GM19043 (cell line): ENCODE results near the gene IFIT1B.
"Not testable (repeated sequence)": the region's sequence is repeated elsewhere in the genome, so short reads cannot be mapped to it uniquely, and the experiment has no call there.

Experiments
- ATAC-seq: cut with Tn5 transposase; IDR thresholded peaks from one replicate; pipeline ENCODE4 v1.9.1; 2021; ENCODE audit warnings: low read depth; ENCODE audit not compliant: unreplicated experiment

IFIT1B gene, protein sequence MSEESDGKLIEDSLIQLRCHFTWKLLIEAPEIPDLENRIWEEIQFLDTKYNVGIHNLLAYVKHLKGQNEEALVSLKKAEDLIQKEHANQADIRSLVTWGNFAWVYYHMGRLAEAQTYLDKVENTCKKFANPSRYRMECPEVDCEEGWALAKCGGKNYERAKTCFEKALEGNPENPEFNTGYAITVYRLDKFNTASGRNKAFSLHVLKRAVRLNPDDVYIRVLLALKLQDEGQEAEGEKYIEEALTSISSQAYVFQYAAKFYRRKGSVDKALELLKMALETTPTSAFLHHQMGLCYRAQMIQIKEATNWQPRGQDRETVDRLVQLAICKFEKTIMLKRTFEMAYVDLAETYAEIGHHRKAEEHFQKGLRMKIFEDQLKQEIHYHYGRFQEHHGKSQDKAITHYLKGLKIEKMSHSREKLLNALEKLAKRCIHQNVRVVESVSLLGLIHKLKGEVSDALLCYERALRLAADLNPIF

DNA sequence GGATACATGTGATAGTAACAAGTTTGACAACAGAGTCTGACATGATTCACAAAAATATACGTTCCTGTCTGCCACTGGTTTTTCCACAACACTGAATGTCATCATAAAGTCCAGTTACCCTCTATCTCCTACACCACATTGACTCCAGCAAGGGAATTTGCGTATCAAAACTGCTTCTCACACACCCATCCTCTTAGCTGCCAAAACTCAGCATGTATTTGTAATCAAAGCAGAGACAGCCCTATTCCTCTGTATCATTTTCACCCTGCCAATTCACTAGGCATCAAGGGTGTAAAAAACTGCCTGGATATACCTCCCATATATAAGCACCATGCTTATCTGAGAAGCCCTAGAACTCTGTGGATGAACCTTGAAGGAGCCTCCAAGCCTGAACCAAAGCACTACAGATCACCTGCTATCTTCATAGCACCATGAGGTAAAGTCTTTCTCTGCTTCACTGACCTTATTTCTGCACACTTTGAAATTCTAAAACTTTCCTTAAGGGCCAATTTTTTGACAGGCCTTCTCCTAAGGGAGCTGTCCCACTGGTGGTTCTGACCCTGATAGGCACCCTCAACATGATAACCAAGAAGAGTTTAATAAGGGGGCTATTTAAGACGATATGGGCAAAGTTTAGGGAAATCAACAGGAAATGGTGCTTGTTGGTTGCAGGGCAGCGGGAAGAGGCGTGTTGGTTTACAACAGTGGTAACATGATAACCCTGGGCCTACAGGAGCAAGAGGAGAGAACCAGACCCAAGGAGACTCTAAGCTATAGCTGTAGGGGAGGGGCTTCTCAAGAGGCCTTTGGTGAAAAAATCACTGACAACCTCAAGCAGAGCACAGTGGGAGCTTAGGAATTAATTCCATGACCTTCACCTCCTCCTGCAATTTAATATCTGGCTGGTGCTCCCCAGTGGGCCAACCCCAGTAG lies at the start of gene IFIT1B:
Gene IFIT1B (plus strand): TSS at position 352 of the 933 bp plus-strand sequence. CDS start 80 bp downstream, at position 432.
- no peak for ATAC-seq

GRCh38 chr10:89329151-89329550 lies 48.7 kb upstream of the IFIT1B start:
- no peak for ATAC-seq

DNA sequence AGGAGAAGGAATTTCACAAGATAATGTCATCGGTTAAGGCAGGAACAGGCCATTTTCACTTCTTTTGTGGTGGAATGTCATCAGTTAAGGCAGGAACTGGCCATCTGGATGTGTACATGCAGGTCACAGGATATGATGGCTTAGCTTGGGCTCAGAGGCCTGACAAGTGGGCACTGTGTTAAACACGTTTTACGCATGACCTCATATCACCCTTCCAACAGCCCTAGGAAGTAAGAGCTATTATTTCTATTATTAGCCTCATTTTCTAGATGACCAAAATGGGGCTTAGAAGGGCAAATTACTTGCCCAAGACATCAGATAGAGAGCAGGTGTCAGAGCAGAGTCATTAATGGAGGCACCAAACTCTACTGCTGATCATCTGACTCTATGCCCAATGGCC lies 47.8 kb upstream of the IFIT1B start:
- ATAC-seq = not testable (repeated sequence)

GRCh38 chr10:89330537-89331212 lies 47.2 kb upstream of the IFIT1B start:
- no peak for ATAC-seq

DNA sequence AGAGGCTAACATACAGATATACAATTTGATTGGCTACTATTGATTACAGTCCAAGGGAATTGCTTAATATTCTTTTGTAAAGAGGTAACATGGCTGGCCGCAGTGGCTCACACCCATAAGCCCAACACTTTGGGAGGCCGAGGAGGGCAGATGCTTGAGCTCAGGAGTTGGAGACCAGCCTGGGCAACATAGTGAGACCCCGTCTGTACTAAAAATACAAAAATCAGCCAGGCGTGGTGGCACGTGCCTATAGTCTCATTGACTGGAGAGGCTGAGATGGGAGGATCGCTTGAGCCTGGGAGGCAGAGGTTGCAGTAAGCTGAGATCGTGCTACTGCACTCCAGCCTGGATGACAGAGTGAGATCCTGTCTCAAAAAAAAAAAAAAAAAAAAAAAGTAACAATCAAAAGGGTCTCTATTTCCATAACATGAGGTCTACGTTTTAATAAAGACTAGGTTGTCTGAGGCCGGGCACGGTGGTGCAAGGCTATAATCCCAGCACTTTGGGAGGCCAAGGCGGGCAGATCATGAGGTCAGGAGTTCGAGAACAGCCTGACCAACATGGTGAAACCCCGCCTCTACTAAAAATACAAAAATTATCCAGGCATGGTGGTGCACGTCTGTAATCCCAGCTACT lies 46.3 kb upstream of the IFIT1B start:
- ATAC-seq = not testable (repeated sequence)

DNA sequence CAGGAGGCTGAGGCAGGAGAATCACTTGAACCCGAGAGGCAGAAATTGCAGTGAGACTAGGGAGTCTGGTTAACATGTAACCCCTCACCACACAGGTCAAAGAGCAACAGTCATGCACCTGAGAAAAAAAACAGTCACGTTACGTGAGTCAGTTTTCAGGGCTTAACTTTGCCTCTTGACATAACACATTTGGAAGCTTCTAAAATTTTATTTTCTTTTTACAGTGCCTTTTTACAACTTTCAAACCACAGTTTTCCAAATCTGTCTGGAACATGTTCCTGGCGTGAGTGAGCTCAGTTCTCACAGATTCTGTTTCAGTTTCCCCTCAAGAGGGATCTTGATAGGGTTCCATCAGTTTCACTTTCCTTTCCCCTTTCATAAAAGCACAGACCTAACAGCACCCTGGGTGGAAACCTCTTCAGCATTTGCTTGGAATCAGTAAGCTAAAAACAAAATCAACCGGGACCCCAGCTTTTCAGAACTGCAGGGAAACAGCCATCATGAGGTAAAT lies 45.7 kb upstream of the IFIT1B start:
- ATAC-seq = peak; percentile 36

- ATAC-seq = no peak
These were observed 42.6 kb upstream of the IFIT1B start for GRCh38 chr10:89335226-89335625.

GRCh38 chr10:89336241-89336640 lies 41.6 kb upstream of the IFIT1B start:
- ATAC-seq = no peak

- ATAC-seq = no peak
These were observed 40.4 kb upstream of the IFIT1B start for GRCh38 chr10:89337484-89337883.

DNA sequence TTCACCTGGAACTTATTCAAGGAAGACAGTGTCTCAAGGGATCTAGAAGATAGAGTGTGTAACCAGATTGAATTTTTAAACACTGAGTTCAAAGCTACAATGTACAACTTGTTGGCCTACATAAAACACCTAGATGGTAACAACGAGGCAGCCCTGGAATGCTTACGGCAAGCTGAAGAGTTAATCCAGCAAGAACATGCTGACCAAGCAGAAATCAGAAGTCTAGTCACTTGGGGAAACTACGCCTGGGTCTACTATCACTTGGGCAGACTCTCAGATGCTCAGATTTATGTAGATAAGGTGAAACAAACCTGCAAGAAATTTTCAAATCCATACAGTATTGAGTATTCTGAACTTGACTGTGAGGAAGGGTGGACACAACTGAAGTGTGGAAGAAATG lies 39.1 kb upstream of the IFIT1B start:
- ATAC-seq = no peak

DNA sequence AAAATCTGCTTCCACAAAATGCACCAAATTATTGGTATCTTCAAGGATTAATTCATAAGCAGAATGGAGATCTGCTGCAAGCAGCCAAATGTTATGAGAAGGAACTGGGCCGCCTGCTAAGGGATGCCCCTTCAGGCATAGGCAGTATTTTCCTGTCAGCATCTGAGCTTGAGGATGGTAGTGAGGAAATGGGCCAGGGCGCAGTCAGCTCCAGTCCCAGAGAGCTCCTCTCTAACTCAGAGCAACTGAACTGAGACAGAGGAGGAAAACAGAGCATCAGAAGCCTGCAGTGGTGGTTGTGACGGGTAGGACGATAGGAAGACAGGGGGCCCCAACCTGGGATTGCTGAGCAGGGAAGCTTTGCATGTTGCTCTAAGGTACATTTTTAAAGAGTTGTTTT lies 38.0 kb upstream of the IFIT1B start:
- ATAC-seq = no peak

GRCh38 chr10:89341649-89342048 lies 36.2 kb upstream of the IFIT1B start:
- ATAC-seq = no peak

DNA sequence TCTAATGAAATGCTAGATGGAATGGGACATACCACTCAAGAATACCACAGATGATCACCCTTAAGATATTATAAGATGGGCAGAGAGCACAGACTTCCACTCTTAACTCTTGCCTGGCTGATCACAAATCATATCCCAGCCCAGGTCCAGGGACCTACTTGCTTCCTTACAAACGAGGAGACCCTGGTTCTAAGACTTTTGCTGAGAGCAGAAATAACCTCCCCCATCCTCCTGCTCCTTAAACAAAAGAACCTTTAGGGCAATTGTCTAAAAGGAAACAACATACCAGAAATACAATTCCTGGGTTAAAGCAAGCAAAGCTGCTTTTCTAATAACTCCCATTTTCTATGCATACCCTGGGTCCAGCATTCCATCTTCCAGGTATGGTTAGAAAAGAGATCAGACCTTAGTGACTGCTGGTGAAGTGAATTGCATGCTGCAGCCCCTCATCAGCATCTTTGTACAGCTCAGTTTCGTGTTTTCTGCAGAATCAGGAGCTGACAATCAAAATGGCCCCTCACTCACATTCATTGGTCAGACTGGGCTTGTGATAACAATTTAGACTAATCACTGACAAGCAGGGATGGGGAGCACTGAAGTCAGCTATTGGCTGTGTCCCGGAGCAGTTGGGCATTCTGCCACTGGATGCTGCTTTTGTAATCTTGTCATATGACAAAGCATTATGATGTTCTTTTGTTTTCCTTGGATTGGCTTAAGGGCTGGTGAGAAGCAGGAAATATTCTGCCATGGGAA lies 35.5 kb upstream of the IFIT1B start:
- no peak for ATAC-seq

- no peak for ATAC-seq
These were observed 34.6 kb upstream of the IFIT1B start for GRCh38 chr10:89343089-89343767.

DNA sequence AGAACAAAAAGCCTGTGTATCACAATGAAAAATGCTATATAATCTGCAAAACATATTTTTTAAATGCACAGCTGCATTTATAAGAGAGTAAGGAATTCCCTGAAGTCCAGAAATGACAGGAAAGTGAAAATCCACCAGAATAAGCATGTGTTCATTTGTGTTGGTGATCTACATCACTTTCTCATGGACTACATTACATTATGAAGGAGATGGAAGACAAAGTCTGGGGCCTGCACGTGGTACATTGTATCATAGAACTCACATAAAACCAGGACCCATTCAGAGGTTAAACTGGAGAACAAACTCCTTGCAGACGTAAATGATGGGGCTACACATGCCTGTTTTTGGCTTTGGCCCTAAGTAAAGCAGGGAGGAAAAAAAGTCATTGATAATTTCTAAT lies 33.7 kb upstream of the IFIT1B start:
- no peak for ATAC-seq

DNA sequence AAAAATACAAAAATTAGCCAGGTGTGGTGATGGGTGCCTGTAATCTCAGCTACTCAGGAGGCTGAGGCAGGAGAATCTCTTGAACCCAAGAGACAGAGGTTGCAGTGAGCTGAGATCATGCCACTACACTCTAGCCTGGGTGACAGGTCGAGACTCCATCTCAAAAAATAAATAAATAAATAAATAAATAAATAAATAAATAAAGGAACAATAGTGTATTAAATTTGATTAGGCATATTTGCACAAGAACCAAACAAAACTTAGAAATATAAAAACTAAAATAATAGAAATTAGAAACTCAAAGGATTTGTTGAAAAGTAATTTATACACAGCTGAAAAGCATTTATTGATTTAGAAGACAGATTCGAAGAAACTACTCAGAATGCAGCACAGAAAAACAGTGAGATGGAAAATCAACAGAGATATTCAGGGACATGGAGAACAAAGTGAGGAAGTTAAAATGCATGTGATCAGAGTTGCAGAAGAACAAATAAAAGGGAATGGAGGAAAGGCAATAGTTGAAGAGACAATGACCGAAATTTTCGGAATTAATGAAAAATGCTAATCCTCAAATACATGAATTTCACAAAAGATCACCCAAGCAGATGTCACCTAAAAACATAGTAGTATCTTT lies 32.4 kb upstream of the IFIT1B start:
- ATAC-seq = no peak

- no peak for ATAC-seq
These were observed 31.2 kb upstream of the IFIT1B start for GRCh38 chr10:89346405-89347254.
